Measurements from ENCODE around the gene HADH.

GRCh38 chr4:108060686-108061321 lies 71.1 kb downstream of the HADH start:
- TF ChIP-seq SIN3A (IDR thresholded peaks at IDR 0.05; ENCODE audit: borderline replicate concordance, insufficient read depth, low read length) (no peak), REST (IDR thresholded peaks at IDR 0.05; ENCODE audit: insufficient read depth in 1 of 2, low read depth in 2 of 2, low read length in 2 of 2) (no peak)
